Small intestine (tissue), 7 donors: ENCODE measurements around the gene SENP1. TPM values are rescaled to one million over a fixed set of nuclear protein-coding genes. Genes with fewer than 3 reads are reported as not detected.

Experiments used
- DNase-seq, 2 donors: peaks; one replicate each; pipeline versions ENCODE4 v3.0.0 to v3.0.0-alpha.2; 2013
- FAIRE-seq: peaks from 2 replicates; lab custom pipeline; 2012; peaks lifted over from hg19 to GRCh38; lab: Jason Lieb, UNC
- H3K27ac ChIP-seq, 3 donors: one replicate each; pipeline ENCODE4 v1.5.1; 2013; ENCODE audit warnings: low read length in 2 of 3, mild to moderate bottlenecking in 2 of 3, control low read depth in 1 of 3, inconsistent platforms in 1 of 3, low read depth in 1 of 3, moderate library complexity in 1 of 3
- H3K27me3 ChIP-seq, 3 donors: one replicate each; pipeline ENCODE4 v1.6.1; 2013; ENCODE audit warnings: low read length in 3 of 3, inconsistent platforms in 1 of 3; ENCODE audit not compliant: control insufficient read depth in 3 of 3, insufficient read depth in 3 of 3
- H3K36me3 ChIP-seq, 3 donors: one replicate each; pipeline ENCODE4 v1.6.1; 2013; ENCODE audit warnings: low read length in 3 of 3, inconsistent platforms in 1 of 3, low read depth in 1 of 3, mild to moderate bottlenecking in 1 of 3, moderate library complexity in 1 of 3; ENCODE audit not compliant: control insufficient read depth in 3 of 3, insufficient read depth in 2 of 3
- H3K4me1 ChIP-seq, 3 donors: one replicate each; pipeline ENCODE4 v1.6.1; 2013; ENCODE audit warnings: low read length in 2 of 3, inconsistent platforms in 1 of 3, low read depth in 1 of 3, mild to moderate bottlenecking in 1 of 3, moderate library complexity in 1 of 3; ENCODE audit not compliant: control insufficient read depth in 3 of 3, insufficient read depth in 2 of 3
- H3K4me3 ChIP-seq, 3 donors: one replicate each; pipeline ENCODE4 v1.5.1; 2013; ENCODE audit warnings: low read length in 3 of 3, control low read depth in 1 of 3, inconsistent platforms in 1 of 3, low read depth in 1 of 3, mild to moderate bottlenecking in 1 of 3, moderate library complexity in 1 of 3
- H3K9me3 ChIP-seq, 2 donors: one replicate each; pipeline ENCODE4 v1.6.1; 2013; ENCODE audit warnings: low read depth in 1 of 2, low read length in 1 of 2; ENCODE audit not compliant: control insufficient read depth in 2 of 2, insufficient read depth in 1 of 2
- WGBS, 3 donors: extraction: QIAGEN DNeasy Blood & Tissue Kit; methylation state at CpG; one replicate each; pipeline ENCODE4 v1.1.7; 2013; 5-methylcytosine and 5-hydroxymethylcytosine counted together
- polyA plus RNA-seq, 4 donors: library from polyadenylated mRNA; stranded (reverse) in 3 of 4; unstranded in 1 of 4; fragments of 200-250 nt in 3 of 4; fragments of 120-200 nt in 1 of 4; gene quantifications; one replicate each; pipeline versions ENCODE4 v1.2.1 to v1.2.3, GENCODE V29; 2013
- donor health status: healthy with polysubstance abuse.
- donor health status: control.
- donor health status: control.
- donor health status: Bipolar disorder and iron deficiency.
- donor health status: healthy.

Gene SENP1
- polyA plus RNA-seq, 4 donors: 2.5 to 11.7 (median 4.1) TPM

DNA sequence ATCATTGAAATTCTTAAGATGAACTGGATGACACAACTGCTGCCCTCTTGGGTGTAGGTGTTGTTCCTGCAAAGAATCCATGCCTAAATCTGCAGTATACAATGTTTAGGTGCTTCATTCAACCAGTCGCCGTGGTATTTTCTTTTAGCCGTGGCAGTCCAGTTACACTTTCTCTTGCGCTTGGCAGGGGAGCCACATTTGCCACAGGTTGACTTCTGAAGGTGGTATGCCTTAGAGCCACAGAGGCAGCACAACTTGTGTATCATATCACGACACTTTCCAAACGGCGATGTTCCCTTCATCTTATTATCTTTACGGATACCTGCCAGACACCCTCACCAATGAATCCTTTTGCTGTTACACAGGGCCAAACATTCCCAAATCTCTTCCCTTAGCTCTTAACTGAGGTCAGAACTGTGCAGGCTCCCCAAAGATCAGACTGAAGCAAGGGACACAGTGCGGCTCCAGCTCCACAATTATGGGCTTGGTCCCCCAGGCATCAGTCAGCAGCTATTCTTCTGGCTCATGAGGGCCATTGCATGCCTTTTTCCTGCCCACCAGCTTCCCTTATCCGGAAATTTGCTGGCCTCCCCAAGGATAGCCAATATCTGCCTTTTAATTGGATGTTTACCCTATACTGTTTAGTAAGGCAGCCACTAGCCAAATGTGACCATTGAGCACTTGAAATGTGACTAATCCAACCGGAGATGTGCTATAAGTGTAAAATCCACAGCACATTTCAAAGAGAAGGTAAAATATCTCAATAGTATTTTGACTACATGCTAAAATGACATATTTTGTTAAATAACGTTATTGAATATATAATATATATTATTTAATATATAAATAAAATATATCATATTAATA lies 50.7 kb downstream of the SENP1 start:
- no peak for FAIRE-seq
- no peaks in the 10 kb centered on the region for H3K9me3 ChIP-seq
- peaks cover 0 to 12% (median 7%) of the 10 kb centered on the region in 3 donors for H3K36me3 ChIP-seq
- WGBS, 3 donors: 97 to 98% (median 97%) methylated on average over 12 of the region's 12 CpGs
- H3K4me3 ChIP-seq: no peak overlapping the region
- no peaks in the 10 kb centered on the region for H3K4me1 ChIP-seq
- DNase-seq: no peak
- H3K27ac ChIP-seq: no peak overlapping the region
- H3K27me3 ChIP-seq: no peaks in the 10 kb centered on the region

DNA sequence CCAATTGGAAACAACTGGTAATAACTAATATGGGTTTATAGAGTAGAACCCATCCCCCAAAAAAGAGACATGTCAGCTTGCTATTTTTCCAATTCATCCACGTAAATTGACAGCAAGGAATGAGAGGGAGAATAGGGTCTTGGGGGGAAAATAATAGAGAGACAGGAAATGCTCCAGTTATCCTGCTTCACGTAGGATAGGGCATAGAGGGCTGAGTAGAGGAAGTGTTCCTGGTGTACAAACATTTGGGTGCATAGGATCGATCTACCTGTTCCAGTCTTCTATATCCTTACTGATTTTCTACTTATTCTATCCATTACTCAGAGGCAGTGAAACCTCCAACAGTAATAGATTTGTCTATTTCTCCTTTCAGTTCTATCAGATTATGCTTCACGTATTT lies 52.0 kb downstream of the SENP1 start:
- DNase-seq (no peak), FAIRE-seq (no peak)
- 94 to 96% (median 96%) methylated on average over 4 of the region's 4 CpGs for whole genome bisulfite sequencing, 3 donors
- H3K36me3 ChIP-seq: peaks cover 0 to 13% (median 5%) of the 10 kb centered on the region in 3 donors
- H3K4me1 ChIP-seq: peaks cover 0 to 1% (median 0%) of the 10 kb centered on the region in 3 donors
- no peaks in the 10 kb centered on the region for H3K9me3 ChIP-seq
- H3K27me3 ChIP-seq: no peaks in the 10 kb centered on the region
- no peak overlapping the region for H3K27ac ChIP-seq
- no peak overlapping the region for H3K4me3 ChIP-seq

DNA sequence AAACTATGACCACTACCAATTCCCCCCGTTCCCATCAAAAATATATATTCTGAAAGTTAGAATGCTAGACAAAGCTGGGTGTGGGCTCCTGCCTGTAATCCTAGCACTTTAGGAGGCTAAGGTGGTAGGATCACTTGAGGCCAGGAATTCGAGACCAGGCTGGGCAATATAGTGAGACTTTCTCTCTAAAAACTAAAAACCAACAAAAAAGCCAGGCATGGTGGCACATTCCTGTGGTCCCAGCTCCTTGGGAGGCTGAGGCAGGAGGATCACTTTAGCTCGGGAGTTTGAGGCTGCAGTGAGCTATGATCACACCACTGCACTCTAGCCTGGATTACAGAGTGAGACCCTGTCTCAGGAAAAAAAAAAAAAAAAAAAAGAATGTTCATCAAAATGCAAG lies 52.8 kb downstream of the SENP1 start:
- no peak overlapping the region for H3K4me3 ChIP-seq
- H3K27ac ChIP-seq: no peak overlapping the region
- H3K36me3 ChIP-seq: peaks cover 0 to 13% (median 6%) of the 10 kb centered on the region in 3 donors
- 95 to 97% (median 95%) methylated on average over 3 of the region's 3 CpGs for WGBS, 3 donors
- no peaks in the 10 kb centered on the region for H3K9me3 ChIP-seq
- no peak for DNase-seq
- H3K27me3 ChIP-seq: no peaks in the 10 kb centered on the region
- no peak for FAIRE-seq
- H3K4me1 ChIP-seq: peaks cover 0 to 3% (median 0%) of the 10 kb centered on the region in 3 donors

DNA sequence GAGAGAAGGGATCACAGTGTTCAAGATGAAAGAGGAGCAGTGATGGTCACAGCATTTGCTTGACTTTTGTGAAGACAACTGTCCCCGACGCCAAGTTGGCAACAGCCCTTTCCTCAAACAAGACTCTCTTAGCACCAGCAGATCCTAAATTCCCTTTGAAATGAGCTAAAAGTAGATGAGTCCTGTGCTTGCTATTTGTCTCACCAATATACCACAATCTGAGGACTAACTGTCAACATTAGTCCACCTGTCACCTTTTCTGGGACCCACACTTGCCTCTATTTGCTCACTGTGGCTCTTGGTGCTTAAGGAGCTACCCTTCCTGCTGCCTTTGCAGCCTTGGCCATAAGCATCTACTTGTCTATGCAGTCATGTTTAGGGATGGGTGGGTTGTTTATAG lies 54.2 kb downstream of the SENP1 start:
- DNase-seq (no peak), FAIRE-seq (no peak)
- 97% methylated on average over 2 of the region's 2 CpGs for WGBS, 3 donors
- H3K4me1 ChIP-seq: peaks cover 0 to 13% (median 0%) of the 10 kb centered on the region in 3 donors
- no peak overlapping the region for H3K4me3 ChIP-seq
- no peaks in the 10 kb centered on the region for H3K9me3 ChIP-seq
- H3K36me3 ChIP-seq: peaks cover 2 to 11% (median 10%) of the 10 kb centered on the region in 3 donors
- H3K27ac ChIP-seq: no peak overlapping the region
- H3K27me3 ChIP-seq: no peaks in the 10 kb centered on the region

DNA sequence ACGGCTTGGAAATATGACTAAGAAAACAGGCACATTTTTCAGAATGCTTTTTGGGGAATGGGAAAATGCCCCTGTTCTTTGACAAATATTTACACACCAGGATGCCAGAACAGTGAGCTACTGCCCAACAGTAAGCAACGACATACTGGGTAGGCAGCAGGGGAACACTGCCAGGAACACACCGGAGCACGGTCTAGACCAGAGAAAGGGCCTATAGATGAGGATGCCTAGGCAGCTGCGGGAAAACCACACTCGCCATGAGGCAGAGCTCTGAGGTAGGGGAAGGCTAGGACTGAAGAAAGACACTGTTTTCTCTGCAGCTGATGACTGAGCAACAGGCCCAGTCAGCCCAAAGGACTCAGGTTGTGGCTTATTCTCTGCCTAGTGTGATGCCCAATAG lies 55.7 kb downstream of the SENP1 start:
- FAIRE-seq (no peak), DNase-seq (no peak)
- no peaks in the 10 kb centered on the region for H3K9me3 ChIP-seq
- H3K4me1 ChIP-seq: peaks cover 0 to 23% (median 0%) of the 10 kb centered on the region in 3 donors
- H3K27ac ChIP-seq: no peak overlapping the region
- H3K27me3 ChIP-seq: no peaks in the 10 kb centered on the region
- H3K36me3 ChIP-seq: peaks cover 8 to 17% (median 8%) of the 10 kb centered on the region in 3 donors
- H3K4me3 ChIP-seq: no peak overlapping the region
- 94 to 98% (median 98%) methylated on average over 6 of the region's 6 CpGs for WGBS, 3 donors

DNA sequence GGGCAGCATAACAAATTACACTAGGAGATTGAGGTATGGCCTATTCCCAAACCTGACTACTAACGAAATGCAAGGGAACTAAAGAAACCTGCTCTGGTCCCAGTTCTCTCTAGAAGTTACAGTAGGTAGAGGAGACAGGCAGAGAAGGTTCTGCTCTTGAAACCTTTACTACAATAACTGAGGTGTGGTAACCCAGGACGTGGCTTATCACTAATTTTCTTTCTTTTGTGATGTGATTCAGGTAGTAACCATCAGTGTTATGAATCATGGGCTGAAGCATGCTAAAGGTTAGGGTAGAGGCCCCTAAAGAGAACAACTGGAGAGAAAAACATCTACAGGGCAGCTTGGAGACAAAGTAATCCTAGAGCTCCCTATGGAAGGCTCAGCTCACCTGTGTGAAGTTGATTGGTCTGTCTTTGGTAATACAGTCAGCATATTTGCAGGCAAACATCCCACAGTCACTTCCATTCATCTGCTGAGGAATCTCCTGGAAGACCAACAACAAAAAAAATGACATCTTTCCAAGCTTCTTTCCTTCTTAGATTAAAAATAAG lies 59.8 kb downstream of the SENP1 start:
- FAIRE-seq: no peak
- no peaks in the 10 kb centered on the region for H3K27me3 ChIP-seq

DNA sequence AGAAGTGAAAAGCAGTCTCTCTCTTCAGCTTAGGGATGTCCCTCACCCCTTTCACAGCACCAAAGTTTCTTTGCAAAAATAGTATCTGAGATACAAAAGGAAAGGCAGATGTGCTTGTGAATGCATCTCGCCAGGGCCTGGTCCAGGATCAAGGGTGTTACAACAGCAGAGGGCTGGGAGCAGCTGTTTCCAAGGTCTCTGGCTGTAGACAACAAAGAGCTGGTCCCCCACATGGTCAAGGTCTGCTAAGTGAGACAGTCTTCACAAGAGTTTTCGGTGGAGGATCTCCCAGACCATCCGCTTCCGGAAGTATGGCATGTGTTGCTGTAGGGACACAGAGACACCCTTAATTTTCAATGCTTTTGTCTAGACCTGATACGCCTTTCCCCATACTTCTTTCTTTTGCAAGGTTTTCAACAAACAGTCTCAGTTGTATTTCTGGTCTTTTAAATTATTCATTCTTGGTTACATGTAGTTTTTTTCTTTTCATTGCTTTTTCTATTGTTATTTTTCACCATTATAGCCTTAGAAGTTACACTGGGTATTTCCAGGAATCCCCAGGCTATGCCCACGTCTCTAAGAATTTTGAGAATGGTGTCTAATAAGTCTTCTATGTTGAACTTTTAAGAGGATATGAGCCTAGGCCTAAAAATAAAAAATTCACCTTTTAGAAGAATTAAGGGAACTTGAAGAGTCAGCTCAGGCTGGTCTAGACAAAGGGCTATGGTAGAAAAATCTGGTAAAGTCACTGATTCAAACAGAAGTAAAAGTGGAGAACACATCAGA lies 60.6 kb downstream of the SENP1 start:
- FAIRE-seq: no peak
- DNase-seq: no peak
- Histone ChIP-seq H3K27ac (no peak overlapping the region), H3K4me3 (no peak overlapping the region), H3K9me3 (no peaks in the 10 kb centered on the region), H3K27me3 (no peaks in the 10 kb centered on the region), H3K36me3 (peaks cover 11 to 16% (median 11%) of the 10 kb centered on the region in 3 donors), H3K4me1 (peaks cover 0 to 31% (median 3%) of the 10 kb centered on the region in 3 donors)
- 94 to 97% (median 96%) methylated on average over 6 of the region's 6 CpGs for WGBS, 3 donors

More for the DNA sequence above, 59.8 kb downstream of the SENP1 start:
- Histone ChIP-seq H3K27ac (no peak overlapping the region), H3K36me3 (peaks cover 11 to 16% (median 11%) of the 10 kb centered on the region in 3 donors), H3K4me1 (peaks cover 0 to 24% (median 0%) of the 10 kb centered on the region in 3 donors), H3K4me3 (no peak overlapping the region), H3K9me3 (no peaks in the 10 kb centered on the region)
- DNase-seq: peak in 1 of 2 donors; percentile 30
- 54 to 68% (median 60%) methylated on average over 2 of the region's 2 CpGs for WGBS, 3 donors

DNA sequence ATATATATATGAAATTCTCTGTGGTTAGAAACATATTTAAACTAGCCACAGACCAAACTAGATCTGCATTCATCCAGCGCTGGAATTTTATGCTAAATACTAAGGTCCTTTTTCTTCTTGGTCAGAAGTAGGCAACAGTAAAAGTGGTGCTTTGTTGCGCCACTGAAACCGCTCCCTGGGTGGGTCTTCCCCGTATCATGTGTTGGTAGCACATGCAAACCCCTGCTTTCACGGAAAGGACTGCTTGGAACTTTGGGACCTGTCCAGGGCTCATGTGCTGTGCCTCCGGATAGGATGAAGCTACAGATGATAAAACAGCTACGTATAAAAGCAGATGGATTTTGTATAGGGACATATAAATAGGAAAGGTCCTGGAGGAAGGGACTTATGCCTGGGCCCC lies 61.5 kb downstream of the SENP1 start:
- Histone ChIP-seq H3K4me1 (peaks cover 2 to 38% (median 3%) of the 10 kb centered on the region in 3 donors), H3K36me3 (peaks cover 6 to 16% (median 11%) of the 10 kb centered on the region in 3 donors), H3K27me3 (no peaks in the 10 kb centered on the region), H3K9me3 (no peaks in the 10 kb centered on the region), H3K27ac (no peak overlapping the region), H3K4me3 (no peak overlapping the region)
- WGBS, 3 donors: 93 to 94% (median 94%) methylated on average over 7 of the region's 7 CpGs
- FAIRE-seq (no peak), DNase-seq (no peak)
